ACHN (cell line): ENCODE measurements around the gene ANTXRL.
"Not testable (repeated sequence)": the region's sequence is repeated elsewhere in the genome, so short reads cannot be mapped to it uniquely, and the experiment has no call there.

ENCODE experiments used
- DNase-seq: peaks from one replicate; pipeline ENCODE4 v3.0.0-alpha.2; 2015
- in situ Hi-C: cut with HindIII; loops from 2 replicates; pipeline ENCODE4 v1.10.0; 2017; ENCODE audit warnings: low sequenced_read_pairs, low pct_ligation_motif_present, low pct_unique_long_range_greater_than_20kb

ANTXRL gene

DNA sequence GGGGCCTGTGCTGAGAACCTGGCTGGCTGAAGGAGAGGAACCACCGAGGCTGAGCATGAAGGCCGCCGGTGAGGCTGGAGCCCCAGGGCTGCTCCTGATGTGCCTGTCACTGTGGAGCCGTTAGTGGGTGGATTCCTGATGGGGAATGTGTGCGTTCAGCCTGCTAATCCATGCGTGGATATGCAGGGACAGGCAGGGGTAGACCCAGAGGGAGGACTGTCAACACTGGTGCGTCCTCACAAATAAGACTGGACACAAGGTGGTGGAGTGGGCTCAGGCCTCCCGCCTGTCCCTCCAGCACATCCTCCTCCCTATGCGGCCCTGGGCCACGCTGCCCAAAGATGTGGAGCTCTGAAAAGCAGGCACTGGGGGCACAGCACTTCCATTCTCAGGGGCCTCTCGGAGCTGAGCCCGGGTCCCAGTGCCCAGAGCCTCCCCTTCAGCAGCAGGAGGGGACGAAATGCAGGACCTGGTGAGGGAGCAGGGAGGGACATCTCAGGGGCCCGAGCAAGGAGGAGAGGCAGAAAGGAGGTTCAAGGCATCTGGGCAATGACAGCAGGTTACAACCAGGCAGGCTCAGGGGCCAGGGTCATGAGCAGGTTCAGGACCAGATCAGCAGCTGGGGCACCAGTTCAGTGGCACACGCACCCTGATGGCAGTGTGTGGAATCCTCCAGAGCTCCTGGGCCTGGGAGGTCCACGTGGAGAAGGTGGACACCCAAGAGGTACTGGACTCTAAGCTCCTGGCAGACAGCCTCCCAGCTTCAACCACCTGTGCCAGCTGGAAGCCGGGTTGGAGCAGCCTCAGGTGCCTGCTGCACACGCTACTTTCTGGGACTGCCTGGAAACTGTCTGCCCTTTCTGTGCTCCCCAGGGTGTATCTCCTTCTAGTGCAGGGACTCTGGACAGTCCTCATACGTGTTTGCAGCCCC lies 33.5 kb upstream of the ANTXRL start:
- in situ Hi-C loops = no loop called here

DNA sequence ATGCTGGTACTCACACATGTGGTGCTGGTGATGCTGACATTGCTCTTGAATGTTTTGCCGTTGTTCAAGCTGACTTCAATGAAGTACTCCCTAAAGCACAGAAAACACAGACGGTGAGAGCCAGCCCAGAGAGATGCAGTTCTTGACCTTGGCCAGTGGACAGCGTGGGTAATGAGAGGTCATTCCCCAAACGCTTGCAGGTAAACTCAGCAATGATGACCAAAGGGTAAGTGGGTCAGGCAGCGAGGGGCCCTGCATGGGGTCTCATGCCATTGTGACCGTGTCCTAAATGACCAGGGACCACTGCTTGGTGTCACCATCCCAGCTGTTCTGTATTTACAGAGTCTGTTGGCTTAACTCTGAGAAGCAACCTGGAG lies 32.8 kb upstream of the ANTXRL start:
- DNase-seq = no peak
- in situ Hi-C loops = no loop called here

More for the DNA sequence above, 33.5 kb upstream of the ANTXRL start:
- no peak for DNase-seq

DNA sequence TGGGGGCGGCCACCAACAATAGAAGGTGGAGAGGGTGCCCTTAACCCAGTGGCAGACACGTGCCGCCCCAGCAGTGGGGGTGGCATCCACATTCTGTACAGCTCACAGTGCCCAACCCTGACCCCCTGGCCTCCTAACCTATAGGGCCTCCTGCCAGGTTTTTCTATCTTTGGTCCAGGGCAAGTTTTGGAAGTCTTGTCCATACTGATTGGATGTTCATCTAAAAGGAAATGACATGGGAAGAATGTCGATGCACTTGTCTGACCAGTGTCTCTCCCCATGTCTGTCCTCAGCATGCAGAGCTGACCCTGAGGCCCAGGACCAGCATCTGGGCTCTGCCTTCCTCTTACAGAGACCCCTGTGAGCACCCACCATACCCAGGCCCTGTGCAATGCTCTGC lies 32.3 kb upstream of the ANTXRL start:
- in situ Hi-C loops = no loop called here
- no peak for DNase-seq

DNA sequence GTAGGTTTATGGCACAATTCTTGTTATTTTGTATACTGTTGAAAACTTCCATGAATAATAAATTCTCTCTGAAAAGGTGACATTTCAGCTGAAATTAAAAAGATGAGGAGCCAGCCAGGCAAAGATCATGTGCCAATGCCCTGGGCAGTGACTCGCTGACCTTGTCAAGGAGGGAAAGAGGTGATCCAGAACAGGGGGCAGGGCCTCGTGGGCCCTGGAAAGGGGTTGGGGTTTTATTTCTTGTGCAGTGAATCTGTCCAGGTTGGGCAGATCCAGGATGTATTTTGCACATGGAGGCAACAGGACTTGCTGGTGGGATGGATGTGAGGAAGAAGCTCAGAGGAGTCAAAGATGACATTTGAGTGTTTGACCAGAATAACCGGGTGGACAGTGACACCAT lies 31.6 kb upstream of the ANTXRL start:
- in situ Hi-C loops, DNase-seq: not testable (repeated sequence)

DNA sequence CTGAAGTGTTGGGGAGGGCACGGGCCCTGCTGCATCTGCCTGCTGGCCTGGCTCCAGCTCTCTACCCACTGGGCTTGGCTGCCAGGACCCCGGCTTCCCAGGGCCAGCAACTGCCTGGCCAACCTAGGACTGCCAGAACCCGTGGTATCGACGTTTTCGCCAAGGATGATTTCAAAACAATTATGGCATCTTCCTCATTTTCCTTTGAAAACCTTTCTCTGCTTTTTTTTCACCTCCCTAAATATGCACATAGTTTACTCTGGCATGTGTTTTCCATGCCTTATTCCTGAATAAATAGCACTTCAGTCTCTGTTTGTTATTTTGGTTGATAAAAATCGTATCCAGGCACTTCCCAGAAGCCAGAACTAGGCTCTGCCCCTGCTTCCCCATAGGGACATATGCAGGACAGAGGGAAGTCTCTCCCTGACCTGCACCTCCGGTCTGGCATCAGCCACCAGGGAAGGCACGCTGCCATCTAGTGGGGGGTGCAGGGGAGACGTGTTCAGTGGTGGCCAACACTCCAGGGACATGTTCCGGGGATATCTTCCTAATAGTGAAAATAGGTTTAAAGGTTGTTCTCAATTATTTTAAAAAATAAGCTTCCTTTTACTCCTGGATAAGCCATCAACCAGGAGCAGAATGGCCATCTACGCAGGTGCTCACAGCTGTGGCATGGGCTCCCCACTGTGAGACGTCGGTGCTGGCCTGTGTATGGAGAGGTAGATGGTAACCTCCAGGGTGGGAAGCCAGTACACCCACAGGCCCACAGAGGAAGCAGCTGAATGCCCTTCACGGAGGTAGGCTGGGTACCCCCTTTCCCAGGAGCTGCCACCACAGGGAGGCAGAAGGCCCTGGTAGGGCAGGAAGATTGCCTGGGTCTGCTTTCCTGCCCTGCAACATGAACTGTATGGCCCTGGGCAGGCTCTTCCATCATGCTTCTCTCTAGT lies 30.7 kb upstream of the ANTXRL start:
- peak; percentile 57 for DNase-seq
- in situ Hi-C loops = no loop called here

DNA sequence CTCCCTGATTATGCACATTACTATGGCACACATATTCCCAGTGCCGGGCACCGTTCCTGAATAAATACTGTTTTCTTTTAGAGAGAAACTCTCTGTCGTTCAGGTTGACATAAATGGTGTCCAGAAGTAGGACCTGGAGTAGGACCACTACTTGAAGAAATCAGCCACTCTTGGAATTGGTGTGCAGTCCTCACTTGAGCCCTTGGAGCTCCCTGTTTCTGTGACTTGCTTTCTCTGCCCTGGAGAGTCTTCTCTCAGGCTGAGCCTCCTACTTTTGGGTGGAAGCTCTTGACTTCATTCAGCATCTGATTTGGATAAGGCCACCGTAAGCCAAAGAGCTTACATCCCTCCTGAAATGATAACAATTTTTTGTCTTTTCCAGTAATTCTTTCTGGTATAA lies 29.7 kb upstream of the ANTXRL start:
- in situ Hi-C loops = no loop called here
- DNase-seq = no peak

DNA sequence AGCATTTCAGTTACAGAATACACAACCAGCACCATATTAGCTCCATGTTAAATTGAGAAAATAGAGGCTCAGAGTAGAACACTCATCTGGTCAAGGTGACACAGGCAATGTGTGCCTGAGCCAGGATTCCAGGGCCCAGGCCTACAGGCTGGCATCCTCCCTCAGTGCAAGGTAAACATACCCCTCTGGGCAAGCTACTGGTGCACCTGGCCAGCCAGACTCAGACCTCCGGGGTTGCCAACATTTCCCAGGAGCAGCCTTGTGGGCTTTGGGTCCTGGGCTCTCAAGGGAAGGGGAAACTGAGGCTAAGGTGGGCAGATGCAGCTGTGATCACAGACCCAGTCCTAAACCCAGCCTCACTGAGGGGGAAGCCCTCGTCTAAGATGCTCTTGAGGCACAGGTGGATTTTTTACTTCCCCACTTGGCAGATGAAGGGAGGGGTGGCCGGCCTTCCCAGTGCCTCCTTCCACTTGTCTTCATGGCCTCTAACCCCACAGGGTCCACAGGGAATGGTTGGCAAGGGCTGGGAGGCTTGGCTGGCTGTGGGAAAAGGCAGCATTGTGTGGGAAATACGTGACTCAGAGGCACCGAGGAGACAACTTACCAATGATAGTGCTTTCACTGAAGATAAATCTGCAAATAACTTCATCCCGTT lies 23.8 kb upstream of the ANTXRL start:
- in situ Hi-C loops = not testable (repeated sequence)

DNA sequence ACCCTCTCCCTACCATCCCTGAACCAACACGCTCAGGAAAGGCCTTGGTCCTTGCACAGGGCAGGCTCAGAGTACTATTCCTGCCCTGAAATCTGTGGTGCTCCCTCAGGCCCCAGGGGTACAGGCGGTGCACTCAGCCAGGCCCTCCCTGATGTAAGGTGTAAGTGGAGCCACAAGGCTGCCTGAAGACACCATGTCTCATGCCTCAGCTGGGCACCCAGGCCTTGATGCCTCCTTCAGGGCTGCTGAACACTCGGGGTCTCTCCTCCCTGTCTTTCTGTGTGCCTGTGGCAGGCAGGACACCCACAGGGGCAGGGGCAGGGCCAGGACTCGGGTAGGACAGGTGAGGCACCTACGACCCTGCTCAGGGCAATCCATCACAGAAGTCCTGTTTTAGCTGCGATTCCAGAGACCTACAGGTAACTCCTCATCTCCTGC lies 22.9 kb upstream of the ANTXRL start:
- DNase-seq = no peak
- in situ Hi-C loops = no loop called here

More for the DNA sequence above, 23.8 kb upstream of the ANTXRL start:
- DNase-seq = not testable (repeated sequence)

DNA sequence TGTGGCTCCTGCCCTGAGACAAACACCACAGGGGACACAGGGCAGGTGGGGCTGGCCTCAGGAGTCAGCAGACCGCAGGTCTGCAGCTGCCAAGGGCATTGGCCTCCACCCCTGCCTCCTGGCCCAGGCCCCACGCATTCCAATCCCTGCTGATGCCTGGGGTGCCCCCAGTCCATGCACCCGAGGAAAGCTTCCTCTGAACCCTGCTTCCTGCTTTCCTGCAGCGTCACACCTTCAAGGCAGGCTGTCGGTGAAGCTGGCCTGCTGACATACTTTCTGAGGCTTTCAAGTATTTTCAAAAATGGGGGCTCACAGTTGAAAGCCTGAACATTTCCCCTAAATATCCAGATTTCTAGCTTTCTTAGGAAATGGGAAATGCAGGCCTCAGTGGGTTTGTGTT lies 22.5 kb upstream of the ANTXRL start:
- no peak for DNase-seq
- in situ Hi-C loops = no loop called here

DNA sequence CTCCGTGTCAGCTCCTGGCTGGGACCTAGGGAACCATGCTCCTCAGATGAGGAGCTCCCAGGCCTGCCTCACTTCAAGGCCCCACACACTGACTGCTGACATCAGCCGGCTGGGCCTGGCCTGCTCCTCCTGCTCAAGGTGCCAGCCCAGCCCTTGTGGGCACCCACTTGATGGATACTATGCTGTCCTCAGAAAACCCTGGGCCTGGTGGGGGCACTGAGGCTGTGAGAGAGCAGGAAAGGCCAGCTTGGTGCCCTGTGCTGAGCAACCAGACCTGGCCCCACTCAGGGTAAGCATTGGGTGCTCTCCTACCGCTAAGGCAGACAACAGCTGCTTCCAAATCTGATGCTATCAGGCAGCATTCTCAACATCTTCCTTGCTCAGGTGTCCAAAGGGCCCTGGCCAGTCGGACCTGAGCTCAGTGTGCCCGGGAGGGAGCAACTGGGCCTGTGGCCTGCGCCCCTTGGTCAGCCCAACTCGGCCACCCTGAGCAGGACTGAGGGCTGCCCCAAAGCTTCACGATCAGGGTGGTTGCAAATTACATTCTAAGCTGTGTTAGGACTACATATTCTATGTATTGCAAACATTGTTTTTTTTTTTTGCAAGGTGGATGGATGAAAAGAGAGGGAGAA lies 21.9 kb upstream of the ANTXRL start:
- DNase-seq = no peak
- in situ Hi-C loops = no loop called here

DNA sequence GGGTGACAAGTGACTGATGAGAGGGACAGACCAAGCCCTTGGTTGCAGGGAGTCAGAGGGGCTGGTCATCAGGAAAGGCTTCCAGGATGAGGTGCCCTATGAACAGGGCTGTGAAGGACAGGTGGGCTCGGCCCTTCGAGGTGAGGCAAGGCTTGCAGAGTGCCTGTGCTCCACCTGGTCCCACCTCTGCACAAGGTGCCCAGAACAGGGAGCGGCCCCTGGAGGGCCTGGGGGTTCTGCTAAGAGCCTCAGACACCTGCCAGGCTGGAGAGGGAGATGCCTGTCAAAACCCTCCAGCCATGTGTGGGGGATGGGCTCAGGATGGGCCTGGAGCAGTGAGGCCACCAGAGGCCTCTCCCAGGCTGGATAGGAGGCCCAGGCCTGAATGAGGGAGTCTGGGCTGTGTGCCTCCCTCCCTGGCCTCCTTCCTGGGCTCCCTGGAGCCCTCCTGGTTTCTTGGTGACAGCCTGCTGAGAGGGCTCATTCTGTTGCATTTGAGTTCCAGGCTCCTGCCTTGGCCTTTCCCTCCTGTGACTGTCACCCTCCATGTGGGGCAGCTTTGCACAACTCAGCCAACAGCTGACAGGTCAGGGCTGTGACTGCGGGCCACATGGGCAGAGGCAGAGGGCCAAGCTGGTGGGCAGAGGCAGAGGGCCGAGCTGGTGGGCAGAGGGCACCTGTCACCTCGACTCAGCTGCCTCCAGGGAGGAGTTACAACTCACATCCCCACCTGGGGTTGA lies 21.1 kb upstream of the ANTXRL start:
- in situ Hi-C loops = not testable (repeated sequence)

DNA sequence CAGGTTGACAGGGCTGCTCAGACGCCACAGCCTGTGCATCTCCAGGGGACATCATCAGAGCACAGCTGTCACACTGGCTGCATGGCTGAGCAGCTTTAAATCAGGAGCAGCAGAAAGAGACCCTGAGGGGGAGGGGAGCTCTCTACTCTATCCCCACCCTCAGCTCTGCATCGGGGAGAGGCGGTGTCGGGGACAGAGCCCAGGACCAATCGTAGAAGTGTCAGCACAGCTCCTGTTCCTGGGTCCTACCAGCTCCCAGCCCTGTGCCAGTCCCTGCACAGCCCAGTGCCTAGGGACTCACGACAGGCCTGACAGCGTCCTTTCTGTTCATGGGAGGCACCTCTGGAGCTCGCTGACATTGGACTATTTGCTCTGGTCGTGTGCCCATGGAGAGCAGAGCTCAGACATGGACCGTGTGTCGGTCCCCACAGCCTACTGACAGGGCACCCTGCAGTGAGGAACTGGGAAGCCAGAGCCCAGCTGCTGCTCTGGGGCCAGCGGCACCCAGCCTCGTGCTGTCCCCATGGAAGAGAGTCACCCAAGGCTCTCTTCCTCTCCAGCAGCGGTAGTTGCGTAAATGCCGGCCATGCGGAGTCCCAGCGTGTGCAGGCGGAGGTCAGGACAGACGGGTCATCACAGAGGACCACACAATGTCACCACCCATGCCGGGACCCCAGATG lies 20.4 kb upstream of the ANTXRL start:
- in situ Hi-C loops = no loop called here
- DNase-seq = no peak

More for the DNA sequence above, 21.1 kb upstream of the ANTXRL start:
- not testable (repeated sequence) for DNase-seq

DNA sequence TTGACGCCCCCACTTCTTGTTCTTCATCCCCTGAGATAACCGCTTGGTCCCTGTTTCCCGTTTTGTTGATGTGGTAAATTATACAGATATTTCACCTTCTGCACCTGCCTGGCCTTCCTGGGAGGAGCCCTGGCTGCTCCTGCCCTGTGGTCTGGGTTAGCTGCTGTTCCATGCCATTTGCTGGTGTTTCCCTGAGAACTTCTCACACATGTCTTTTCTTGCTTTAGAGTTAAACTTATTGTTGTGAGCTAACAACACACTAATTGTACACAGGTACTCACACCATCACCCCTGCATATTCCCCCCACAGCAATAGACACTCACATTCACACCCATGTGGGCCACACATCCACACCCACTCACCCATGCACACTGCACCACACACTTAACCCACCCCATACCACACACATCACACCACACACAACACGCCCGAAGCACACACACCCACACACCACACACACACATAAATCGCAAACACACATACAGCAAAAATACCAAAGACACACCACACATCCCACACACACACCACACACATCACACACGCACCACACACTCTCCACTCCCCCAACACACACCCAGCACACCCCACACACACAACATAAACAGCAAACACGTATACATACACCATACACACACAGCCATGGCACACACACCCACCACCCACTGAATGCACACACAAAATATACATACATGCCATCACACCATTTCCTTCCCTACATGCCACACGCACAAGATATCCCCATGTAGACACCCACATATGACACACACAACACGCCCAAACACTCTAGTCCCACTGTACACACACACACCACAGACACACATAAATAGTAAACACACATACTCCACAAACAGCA lies 19.4 kb upstream of the ANTXRL start:
- DNase-seq = no peak
- in situ Hi-C loops = no loop called here

DNA sequence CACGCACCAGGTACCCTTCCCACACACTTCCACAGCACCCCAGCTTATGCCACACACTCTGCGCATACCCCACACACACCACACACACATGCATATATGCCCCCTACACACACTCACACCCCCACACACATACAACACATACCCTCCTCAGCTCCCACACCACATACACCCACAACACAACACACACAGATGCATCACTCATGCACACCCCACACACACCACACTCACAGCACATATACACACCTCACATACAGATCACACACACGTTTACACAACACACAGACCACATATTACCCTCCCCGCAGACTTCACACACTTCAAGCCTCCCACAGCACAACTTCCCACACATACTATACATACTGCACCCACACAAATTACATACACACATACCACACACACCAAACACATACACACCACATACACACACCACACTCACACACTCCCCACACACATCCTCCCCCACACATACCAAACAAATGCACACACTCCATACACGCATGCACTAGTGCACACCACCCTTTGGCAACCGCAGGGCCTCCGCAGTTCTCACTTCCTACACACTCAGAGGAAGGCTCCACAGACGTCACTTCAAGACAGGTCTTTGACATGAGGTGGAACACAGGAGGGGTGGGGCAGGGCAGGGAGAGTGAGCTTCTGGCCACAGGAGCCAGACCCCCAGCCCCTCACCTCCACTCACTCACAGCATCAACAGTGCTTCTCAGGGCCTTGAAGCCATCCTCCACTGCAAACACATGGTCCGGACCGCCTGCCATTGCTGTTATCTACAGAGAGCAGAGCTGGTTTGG lies 18.5 kb upstream of the ANTXRL start:
- in situ Hi-C loops = no loop called here

DNA sequence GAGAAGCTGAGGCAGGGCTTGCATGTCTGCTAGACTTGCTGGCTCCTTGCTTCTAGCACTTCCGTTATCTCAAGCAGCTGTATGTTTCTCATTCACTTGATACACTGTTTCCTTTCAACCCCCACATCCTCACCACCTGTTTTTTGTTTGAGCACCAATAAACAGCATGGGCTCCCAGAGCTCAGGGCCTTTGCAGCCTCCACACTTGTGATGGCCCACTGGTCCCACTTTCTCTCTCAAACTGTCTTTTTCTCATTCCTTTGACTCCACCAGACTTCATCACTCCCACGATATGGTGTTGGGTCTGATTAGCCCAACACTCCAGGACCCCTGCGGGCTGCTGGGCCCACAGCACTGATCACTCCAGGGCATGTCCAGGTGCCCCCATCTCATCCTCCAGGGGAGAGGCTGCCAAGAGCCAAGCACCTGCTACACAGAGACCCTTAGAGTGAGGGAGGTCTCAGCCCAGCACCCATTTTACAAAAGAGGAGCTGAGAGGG lies 17.2 kb upstream of the ANTXRL start:
- in situ Hi-C loops, DNase-seq: not testable (repeated sequence)

More for the DNA sequence above, 18.5 kb upstream of the ANTXRL start:
- no peak for DNase-seq
